Activated T-helper 1 cell treated with anti-CD3 and anti-CD28 coated beads, Interleukin-12 subunit alpha, Interleukin-12 subunit beta, Interleukin-2, Interleukin-4 antibody, amounts not matched to agents 30 ng/mL and 10 ng/mL and 1 ng/mL, durations not matched to agents 14 hours and 24 hours and 36 hours (primary cell): ENCODE measurements around the gene SHPK. TPM values are rescaled to one million over a fixed set of nuclear protein-coding genes. Genes with fewer than 3 reads are reported as not detected.

Source experiments
- DNase-seq: peaks from one replicate; pipeline ENCODE4 v3.0.0; 2021; ENCODE audit warnings: low spot score
- H3K27ac Mint-ChIP-seq: one replicate; pipeline ENCODE4 v1.8.0; 2021; ENCODE audit warnings: mild to moderate bottlenecking, mixed read lengths
- H3K27me3 Mint-ChIP-seq: one replicate; pipeline ENCODE4 v1.8.0; 2022; ENCODE audit warnings: mild to moderate bottlenecking, moderate library complexity, mixed read lengths; ENCODE audit not compliant: insufficient read depth
- H3K36me3 Mint-ChIP-seq: one replicate; pipeline ENCODE4 v1.8.0; 2021; ENCODE audit warnings: low read depth, mixed read lengths
- H3K4me1 Mint-ChIP-seq: one replicate; pipeline ENCODE4 v1.8.0; 2021; ENCODE audit warnings: low read depth, mixed read lengths
- H3K4me3 Mint-ChIP-seq: one replicate; pipeline ENCODE4 v1.8.0; 2021; ENCODE audit warnings: mild to moderate bottlenecking, moderate library complexity, mixed read lengths
- H3K9me3 Mint-ChIP-seq: one replicate; pipeline ENCODE4 v1.8.0; 2021; ENCODE audit warnings: mixed read lengths
- intact Hi-C: fragments of 100-400 bp; cut with micrococcal nuclease; formaldehyde crosslinking; loops from one replicate; pipeline ENCODE4 v1.15.1; 2024
- total RNA-seq: library from RNA; stranded (reverse); gene quantifications from 2 replicates; pipeline ENCODE4 v1.2.3, GENCODE V29; 2022

SHPK gene
- total RNA-seq, 1 donor from 2014 or later: 20.0 TPM

DNA sequence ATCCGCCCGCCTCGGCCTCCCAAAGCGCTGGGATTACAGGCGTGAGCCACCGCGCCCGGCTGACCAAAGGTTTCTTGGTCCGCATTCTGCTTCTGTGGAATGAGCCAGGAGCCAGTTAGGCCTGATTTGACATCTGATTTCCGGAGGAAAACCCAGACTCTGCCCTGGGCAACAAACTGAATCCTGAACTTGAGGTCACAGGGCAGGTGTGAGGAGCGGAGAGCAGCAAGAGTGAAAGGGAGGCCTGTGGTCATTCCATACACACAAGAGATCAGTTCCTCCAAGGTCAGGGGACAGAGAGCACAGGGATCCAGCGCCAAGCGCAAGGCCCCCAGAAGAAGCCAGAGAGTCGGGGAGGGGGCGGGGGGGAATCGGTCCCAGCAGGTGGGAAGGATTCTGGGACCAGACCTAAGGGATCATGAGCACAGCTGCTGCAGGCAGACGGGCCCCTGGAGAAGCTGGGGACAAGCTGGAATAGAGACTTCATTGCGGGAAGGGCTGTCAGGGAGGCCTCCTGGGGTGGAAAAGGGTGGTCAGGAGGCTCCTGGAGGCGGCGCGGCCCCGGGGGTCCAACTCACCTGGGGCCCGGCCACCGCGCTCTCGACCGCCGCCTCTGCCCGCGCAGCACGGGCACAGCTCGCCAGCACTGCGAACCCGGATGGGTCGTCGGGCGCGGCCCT, 436 bp downstream of the SHPK start:
- peak overlapping the region; percentile 95 for H3K4me3 Mint-ChIP-seq
- peaks cover 43% of the 10 kb centered on the region for H3K4me1 Mint-ChIP-seq
- peak overlapping the region; percentile 75 for H3K27ac Mint-ChIP-seq
- DNase-seq: no peak
- intact Hi-C loops: loop anchor here (1.0 to 5.0 kb wide), 7 partner anchors 33 to 588 kb away; partner anchors contain the start of genes CAMKK1, EMC6, HASPIN and TAX1BP3
- H3K9me3 Mint-ChIP-seq: no peaks in the 10 kb centered on the region
- peaks cover 23% of the 10 kb centered on the region for H3K36me3 Mint-ChIP-seq
- H3K27me3 Mint-ChIP-seq: no peaks in the 10 kb centered on the region

GRCh38 chr17:3632287-3632686, 3.8 kb downstream of the SHPK start:
- intact Hi-C loops: no loop called here
- H3K9me3 Mint-ChIP-seq: no peaks in the 10 kb centered on the region
- no peaks in the 10 kb centered on the region for H3K27me3 Mint-ChIP-seq
- H3K27ac Mint-ChIP-seq: no peak overlapping the region
- peaks cover 15% of the 10 kb centered on the region for H3K36me3 Mint-ChIP-seq
- peaks cover 15% of the 10 kb centered on the region for H3K4me1 Mint-ChIP-seq
- no peak overlapping the region for H3K4me3 Mint-ChIP-seq
- no peak for DNase-seq

GRCh38 chr17:3630781-3631180, 5.3 kb downstream of the SHPK start:
- no peaks in the 10 kb centered on the region for H3K9me3 Mint-ChIP-seq
- H3K27ac Mint-ChIP-seq: peak overlapping the region; percentile 48

GRCh38 chr17:3627769-3628167, 8.3 kb downstream of the SHPK start:
- no peaks in the 10 kb centered on the region for H3K4me1 Mint-ChIP-seq
- peaks cover 23% of the 10 kb centered on the region for H3K36me3 Mint-ChIP-seq
- H3K4me3 Mint-ChIP-seq: no peak overlapping the region
- no peaks in the 10 kb centered on the region for H3K27me3 Mint-ChIP-seq
- H3K27ac Mint-ChIP-seq: no peak overlapping the region
- H3K9me3 Mint-ChIP-seq: no peaks in the 10 kb centered on the region
- intact Hi-C loops: no loop called here
- DNase-seq: no peak

More at GRCh38 chr17:3630781-3631180, 5.3 kb downstream of the SHPK start:
- no peak for DNase-seq
- H3K4me3 Mint-ChIP-seq: no peak overlapping the region
- H3K4me1 Mint-ChIP-seq: peaks cover 12% of the 10 kb centered on the region
- intact Hi-C loops: no loop called here
- H3K36me3 Mint-ChIP-seq: peaks cover 21% of the 10 kb centered on the region
- H3K27me3 Mint-ChIP-seq: no peaks in the 10 kb centered on the region

DNA sequence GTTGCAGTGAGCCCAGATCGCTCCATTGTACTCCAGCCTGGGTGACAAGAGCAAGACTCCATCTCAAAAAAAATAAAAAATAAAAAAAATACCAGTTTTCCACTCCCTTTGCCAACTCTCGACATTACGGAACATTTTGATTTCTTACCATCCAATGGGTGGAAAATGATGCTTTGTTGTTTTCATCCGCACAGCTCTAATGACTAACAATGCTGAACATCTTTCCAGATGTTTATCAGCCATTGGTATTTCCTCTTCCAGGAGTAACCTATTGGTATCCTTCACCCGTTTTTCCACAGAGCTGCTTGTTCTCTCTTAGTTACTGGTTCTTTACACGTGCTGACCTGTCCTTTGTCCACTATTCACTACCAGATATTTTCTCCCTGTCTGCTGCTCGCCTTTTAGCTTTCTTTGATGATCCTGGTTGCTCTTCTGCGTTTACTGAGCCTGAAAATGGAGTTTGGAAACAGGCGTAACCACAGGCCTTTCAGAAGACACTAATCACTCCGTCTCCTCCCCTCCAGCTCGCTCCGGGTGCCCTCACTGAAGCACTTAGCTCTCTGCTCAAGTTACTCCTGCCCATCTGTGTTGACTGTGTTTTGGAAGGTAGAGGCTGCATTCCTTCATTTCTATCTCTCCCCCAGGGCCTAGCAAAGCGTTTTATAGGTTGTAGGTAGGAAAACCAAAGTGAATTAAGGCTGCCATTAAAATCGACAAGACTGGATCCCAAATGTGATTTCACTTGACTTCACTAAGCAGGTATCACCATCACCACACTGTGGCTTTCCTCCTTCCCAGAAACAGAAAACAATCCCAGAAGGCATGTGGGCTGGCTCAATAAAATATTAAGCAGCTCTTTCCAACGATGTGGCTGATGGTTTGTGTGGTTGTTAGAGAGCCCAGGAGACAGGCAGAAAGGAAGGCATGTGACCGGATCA, 8.9 kb downstream of the SHPK start:
- peaks cover 26% of the 10 kb centered on the region for H3K36me3 Mint-ChIP-seq
- H3K4me3 Mint-ChIP-seq: no peak overlapping the region
- intact Hi-C loops: no loop called here
- no peaks in the 10 kb centered on the region for H3K9me3 Mint-ChIP-seq
- H3K4me1 Mint-ChIP-seq: no peaks in the 10 kb centered on the region
- no peaks in the 10 kb centered on the region for H3K27me3 Mint-ChIP-seq
- DNase-seq: no peak
- peak overlapping the region; percentile 15 for H3K27ac Mint-ChIP-seq

- Mint-ChIP-seq H3K9me3 (no peaks in the 10 kb centered on the region), H3K4me3 (no peak overlapping the region), H3K27ac (no peak overlapping the region), H3K4me1 (no peaks in the 10 kb centered on the region), H3K36me3 (peaks cover 36% of the 10 kb centered on the region), H3K27me3 (no peaks in the 10 kb centered on the region)
- no peak for DNase-seq
- intact Hi-C loops: no loop called here
These were observed 13.0 kb downstream of the SHPK start for GRCh38 chr17:3622977-3623594.

DNA sequence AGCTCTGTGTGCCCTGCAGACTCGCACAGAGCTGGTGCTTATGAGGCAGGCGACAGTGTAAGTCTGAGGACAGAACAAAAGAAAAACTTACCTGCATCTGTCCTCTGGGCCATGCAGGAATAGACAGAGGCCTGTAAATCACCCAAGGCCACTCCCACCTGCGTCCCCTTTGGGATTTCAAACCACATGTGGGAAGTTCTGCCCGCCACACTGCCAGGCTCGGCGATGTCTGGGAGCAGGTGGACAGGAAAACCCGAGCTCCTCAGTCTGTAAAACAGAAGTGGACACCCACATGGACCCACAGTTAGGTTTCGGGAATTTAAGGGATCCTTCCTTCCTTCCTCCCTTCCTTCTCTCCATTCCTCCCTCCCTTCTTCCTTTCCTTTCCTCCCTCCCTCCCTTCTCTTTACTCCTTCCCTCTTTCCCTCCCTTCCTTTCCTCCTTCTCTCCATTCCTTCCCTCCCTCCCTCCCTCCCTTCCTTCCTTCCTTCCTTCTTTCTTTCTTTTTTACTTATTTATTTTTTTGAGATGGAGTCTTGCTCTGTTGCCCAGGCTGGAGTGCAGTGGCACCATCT, 14.8 kb downstream of the SHPK start:
- no peaks in the 10 kb centered on the region for H3K9me3 Mint-ChIP-seq
- no peaks in the 10 kb centered on the region for H3K4me1 Mint-ChIP-seq
- no peaks in the 10 kb centered on the region for H3K27me3 Mint-ChIP-seq
- no peak overlapping the region for H3K4me3 Mint-ChIP-seq
- intact Hi-C loops: no loop called here
- H3K27ac Mint-ChIP-seq: peak overlapping the region; percentile 7
- DNase-seq: no peak
- H3K36me3 Mint-ChIP-seq: peaks cover 44% of the 10 kb centered on the region

- Mint-ChIP-seq H3K4me3 (no peak overlapping the region), H3K9me3 (no peaks in the 10 kb centered on the region), H3K27ac (no peak overlapping the region), H3K27me3 (no peaks in the 10 kb centered on the region), H3K4me1 (no peaks in the 10 kb centered on the region), H3K36me3 (peaks cover 44% of the 10 kb centered on the region)
- no peak for DNase-seq
- intact Hi-C loops: no loop called here
These were observed 20.7 kb downstream of the SHPK start for GRCh38 chr17:3615160-3615870.

DNA sequence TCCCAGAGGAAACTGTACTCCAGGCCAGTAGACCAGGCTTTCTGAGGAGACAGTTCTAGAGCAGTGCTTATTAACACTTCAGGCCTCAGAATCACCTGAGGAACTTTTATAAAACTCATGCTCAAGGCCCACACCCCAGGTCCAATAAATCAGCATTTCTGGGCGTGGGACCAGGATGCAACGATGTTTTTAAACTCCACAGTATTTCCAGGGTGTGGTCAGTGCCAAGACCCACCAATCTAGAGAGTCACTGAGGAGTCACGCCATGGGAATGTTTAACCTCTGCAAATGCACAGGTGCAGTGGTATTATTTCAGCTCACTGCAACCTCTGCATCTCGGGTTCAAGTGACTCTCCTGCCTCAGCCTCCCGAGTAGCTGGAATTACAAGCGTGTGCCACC, 22.9 kb downstream of the SHPK start:
- H3K36me3 Mint-ChIP-seq: peaks cover 39% of the 10 kb centered on the region
- H3K4me1 Mint-ChIP-seq: no peaks in the 10 kb centered on the region
- DNase-seq: no peak
- H3K4me3 Mint-ChIP-seq: no peak overlapping the region
- H3K27ac Mint-ChIP-seq: no peak overlapping the region
- no peaks in the 10 kb centered on the region for H3K27me3 Mint-ChIP-seq
- H3K9me3 Mint-ChIP-seq: no peaks in the 10 kb centered on the region
- intact Hi-C loops: no loop called here

- no peaks in the 10 kb centered on the region for H3K4me1 Mint-ChIP-seq
- H3K27me3 Mint-ChIP-seq: no peaks in the 10 kb centered on the region
- intact Hi-C loops: no loop called here
- H3K27ac Mint-ChIP-seq: no peak overlapping the region
- no peak for DNase-seq
- peaks cover 19% of the 10 kb centered on the region for H3K36me3 Mint-ChIP-seq
- H3K4me3 Mint-ChIP-seq: no peak overlapping the region
- H3K9me3 Mint-ChIP-seq: no peaks in the 10 kb centered on the region
These were observed 25.5 kb downstream of the SHPK start for GRCh38 chr17:3610523-3610922.

GRCh38 chr17:3609689-3610088, 26.4 kb downstream of the SHPK start:
- intact Hi-C loops: no loop called here
- Mint-ChIP-seq H3K9me3 (no peaks in the 10 kb centered on the region), H3K4me1 (no peaks in the 10 kb centered on the region), H3K27me3 (no peaks in the 10 kb centered on the region), H3K36me3 (peaks cover 12% of the 10 kb centered on the region), H3K27ac (no peak overlapping the region), H3K4me3 (no peak overlapping the region)
- DNase-seq: no peak

DNA sequence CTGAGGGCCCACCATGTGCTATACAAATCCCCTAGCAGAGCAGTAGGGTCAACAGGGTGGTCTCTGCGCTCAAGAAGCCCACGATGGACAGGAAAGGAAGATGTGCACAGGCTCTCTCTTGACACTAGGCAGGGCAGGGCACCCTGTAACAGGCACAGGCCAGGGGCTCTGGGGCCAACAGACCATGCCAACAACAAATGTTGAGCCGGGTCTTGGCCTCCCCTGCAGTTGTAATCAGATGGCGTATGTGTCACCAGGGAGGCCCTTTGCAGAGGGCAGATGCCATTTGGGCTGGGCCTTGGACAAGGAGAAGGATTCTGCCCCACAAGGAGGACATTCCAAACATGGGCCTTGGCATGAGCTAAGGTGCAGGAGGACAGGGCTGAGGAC, 32.2 kb downstream of the SHPK start:
- Mint-ChIP-seq H3K4me1 (no peaks in the 10 kb centered on the region), H3K36me3 (peaks cover 6% of the 10 kb centered on the region), H3K9me3 (no peaks in the 10 kb centered on the region), H3K27ac (no peak overlapping the region), H3K4me3 (no peak overlapping the region), H3K27me3 (no peaks in the 10 kb centered on the region)
- DNase-seq: no peak
- intact Hi-C loops: loop anchor here (5.0 kb wide), 1 partner anchor 33 kb away; the partner anchor contains the start of genes CTNS and SHPK
